GM12878 (cell line): ENCODE results near the gene SCARF1. TPM values are rescaled to one million over a fixed set of nuclear protein-coding genes. Genes with fewer than 3 reads are reported as not detected.

Experiments used
- ATAC-seq: fragments of 200-7000 bp; cut with Tn5 transposase; 3 replicates; pipeline ENCODE4 v1.9.1; 2020; ENCODE audit warnings: mild to moderate bottlenecking, moderate library complexity
- BruUV-seq: library from RNA; stranded (reverse); fragments of 400-500 nt; replicated peaks from 2 replicates; lab custom pipeline; 2021; lab: Mats Ljungman, UMichigan
- CTCF ChIA-PET: fragments of 300-600 bp; sonication (Branson Sonifier 250); formaldehyde crosslinking; extraction: SDS; loops from one replicate; lab custom pipeline; 2021; ENCODE audit warnings: inconsistent platforms; lab: Yijun Ruan, JAX
- POLR2A ChIA-PET: fragments of 350-600 bp; formaldehyde crosslinking; extraction: SDS; loops from one replicate; lab custom pipeline; 2021; ENCODE audit warnings: inconsistent platforms; lab: Charles Lee
- RAD21 ChIA-PET: fragments of 300-600 bp; sonication (Branson Sonifier 250); formaldehyde crosslinking; loops from one replicate; lab custom pipeline; 2023; ENCODE audit warnings: antibody characterized with exemption; ENCODE audit not compliant: unreplicated experiment; lab: Charles Lee
- SMC1A ChIA-PET: fragments of 300-600 bp; sonication (Branson Sonifier 250); formaldehyde crosslinking; loops from one replicate; lab custom pipeline; 2023; ENCODE audit not compliant: unreplicated experiment, uncharacterized antibody; lab: Charles Lee
- DNase-seq: peaks from one replicate; pipeline ENCODE4 v3.0.0-alpha.2; 2011; ENCODE audit warnings: low read depth, low spot score
- FAIRE-seq: peaks from 3 replicates; lab custom pipeline; 2011; peaks lifted over from hg19 to GRCh38; lab: Jason Lieb, UNC
- H2AFZ ChIP-seq: 2 replicates; pipeline ENCODE4 v1.6.0; 2011; ENCODE audit warnings: low read depth, low read length, control low read depth; ENCODE audit not compliant: control insufficient read depth
- H3K27ac ChIP-seq: 2 replicates; pipeline ENCODE4 v1.5.1; 2011; ENCODE audit warnings: control low read depth; ENCODE audit not compliant: control insufficient read depth, insufficient read depth
- H3K27me3 ChIP-seq, 2 experiments: replicated peaks in 1 of 2; 2 replicates each; pipeline versions ENCODE4 v1.6.0 to v1.6.1; 2011; ENCODE audit warnings: low read length in 1 of 2; ENCODE audit not compliant: control insufficient read depth in 2 of 2, insufficient read depth in 2 of 2
- H3K36me3 ChIP-seq, 2 experiments: 2 replicates each; pipeline ENCODE4 v1.5.1; 2011; ENCODE audit warnings: low read length in 1 of 2; ENCODE audit not compliant: control insufficient read depth in 2 of 2, insufficient read depth in 2 of 2
- H3K4me1 ChIP-seq: 2 replicates; pipeline ENCODE4 v1.6.1; 2011; ENCODE audit warnings: mild to moderate bottlenecking, low read length, moderate library complexity, mixed read lengths; ENCODE audit not compliant: control insufficient read depth, insufficient read depth
- H3K4me2 ChIP-seq: 2 replicates; pipeline ENCODE4 v1.6.0; 2011; ENCODE audit warnings: control low read depth; ENCODE audit not compliant: control insufficient read depth, insufficient read depth
- H3K4me3 ChIP-seq: fragments of 200-600 bp; sonication (generic); 2 replicates; pipeline ENCODE4 v1.5.1; 2016
- H3K79me2 ChIP-seq: 2 replicates; pipeline ENCODE4 v1.6.0; 2011; ENCODE audit warnings: low read length; ENCODE audit not compliant: control insufficient read depth, insufficient read depth
- H3K9ac ChIP-seq: 2 replicates; pipeline ENCODE4 v1.8.0; 2011; ENCODE audit warnings: low read length, control low read depth, mixed read lengths; ENCODE audit not compliant: control insufficient read depth, insufficient read depth
- H3K9me3 ChIP-seq: replicated peaks from 3 replicates; pipeline ENCODE4 v1.5.1; 2011; ENCODE audit warnings: mild to moderate bottlenecking, low read length; ENCODE audit not compliant: control insufficient read depth, insufficient read depth
- H4K20me1 ChIP-seq: 2 replicates; pipeline ENCODE4 v1.6.0; 2011; ENCODE audit not compliant: control insufficient read depth, insufficient read depth
- CBX3 ChIP-seq: fragments of 200-600 bp; sonication (generic); IDR thresholded peaks from 2 replicates; pipeline ENCODE4 v1.6.1; 2016; ENCODE audit warnings: low read depth, borderline replicate concordance
- FOS ChIP-seq: IDR thresholded peaks from 3 replicates; pipeline ENCODE4 v1.6.1; 2011; ENCODE audit warnings: borderline replicate concordance; ENCODE audit not compliant: insufficient read length; ENCODE audit errors: extremely low read depth
- GABPA ChIP-seq: IDR thresholded peaks from 2 replicates; pipeline ENCODE4 v1.6.1; 2014; ENCODE audit warnings: antibody characterized with exemption, low read depth, mild to moderate bottlenecking, inconsistent platforms
- HCFC1 ChIP-seq: fragments of 150-350 bp; IDR thresholded peaks from 2 replicates; pipeline ENCODE4 v1.6.1; 2014; ENCODE audit warnings: low read length
- IKZF1 ChIP-seq: fragments of 450-650 bp; conservative IDR thresholded peaks from 2 replicates; pipeline ENCODE4 v1.6.1; 2017; ENCODE audit warnings: antibody characterized with exemption, mild to moderate bottlenecking
- MTA2 ChIP-seq: fragments of 450-650 bp; IDR thresholded peaks from 2 replicates; pipeline ENCODE4 v1.6.1; 2016; ENCODE audit warnings: low read depth, mild to moderate bottlenecking, moderate library complexity
- MXI1 ChIP-seq: fragments of 150-350 bp; IDR thresholded peaks from 2 replicates; pipeline ENCODE4 v1.6.1; 2011; ENCODE audit warnings: low read depth, mild to moderate bottlenecking, inconsistent platforms, low read length, improper control_type of control experiment
- PAX5 ChIP-seq: IDR thresholded peaks from 2 replicates; pipeline ENCODE4 v1.6.1; 2011; ENCODE audit warnings: low read depth, low read length, borderline replicate concordance
- RFX5 ChIP-seq: IDR thresholded peaks from 2 replicates; pipeline ENCODE4 v1.6.1; 2011; ENCODE audit warnings: low read depth, low read length, improper control_type of control experiment
- STAT1 ChIP-seq: fragments of 450-650 bp; conservative IDR thresholded peaks from 2 replicates; pipeline ENCODE4 v1.6.1; 2014; ENCODE audit warnings: antibody characterized with exemption, mild to moderate bottlenecking
- YBX1 ChIP-seq: fragments of 450-650 bp; IDR thresholded peaks from 2 replicates; pipeline ENCODE4 v1.6.1; 2016; ENCODE audit warnings: antibody characterized with exemption
- ZNF24 ChIP-seq: fragments of 450-650 bp; IDR thresholded peaks from 2 replicates; pipeline ENCODE4 v1.6.1; 2017; ENCODE audit warnings: antibody characterized with exemption, mild to moderate bottlenecking
- WGBS: methylation state at CpG from one replicate; pipeline ENCODE4 v1.1.6; 2016; ENCODE audit warnings: low lambda C conversion rate; ENCODE audit not compliant: insufficient replicate concordance, insufficient coverage; ENCODE audit errors: missing lambda C conversion rate; 5-methylcytosine and 5-hydroxymethylcytosine counted together
- in situ Hi-C: fragments of 300-500 bp; cut with MboI; formaldehyde crosslinking; loops from 9 replicates; pipeline ENCODE4 v1.14.3; 2018; ENCODE audit warnings: mixed read lengths
- intact Hi-C: fragments of 100-400 bp; cut with micrococcal nuclease; formaldehyde crosslinking; loops from one replicate; pipeline ENCODE4 v1.14.2; 2022; ENCODE audit not compliant: unreplicated experiment
- polyA plus RNA-seq, 11 experiments: library from polyadenylated mRNA; depleted of rRNA in 4 of 11; unstranded in 6 of 11; stranded (reverse) in 5 of 11; fragments of >200 nt; fragmentation: Nextera tagmentation in 4 of 11; fragmentation: Illumina TruSeq in 1 of 11; extraction: Ambion mirVana in 4 of 11; extraction: Trizol in 1 of 11; gene quantifications; 1 replicate in 1 of 11; 2 replicates in 10 of 11; pipeline versions ENCODE4 v1.2.1 to v1.2.3, GENCODE V29; 2011 to 2016; ENCODE audit warnings: inconsistent platforms in 2 of 11, missing spikeins in 2 of 11, low read depth in 1 of 11
- total RNA-seq, 4 experiments: library from RNA; depleted of rRNA in 3 of 4; stranded (reverse); fragments of >200 nt in 3 of 4; fragmentation: Illumina TruSeq in 1 of 4; extraction: Trizol in 1 of 4; gene quantifications; 2 replicates each; pipeline versions ENCODE4 v1.2.1 to v1.2.3, GENCODE V29; 2013 to 2021
- TF ChIP-seq, protein P1 (sequence below): IDR thresholded peaks from 2 replicates; pipeline ENCODE4 v1.6.1; 2011; ENCODE audit warnings: borderline replicate concordance, low read depth, mild to moderate bottlenecking, moderate library complexity, mixed read lengths, low read length; ENCODE audit not compliant: insufficient read depth; ENCODE audit errors: extremely low read length
- TF ChIP-seq, protein P2 (sequence below): IDR thresholded peaks from 2 replicates; pipeline ENCODE4 v1.6.1; 2011; ENCODE audit warnings: low read depth, mild to moderate bottlenecking, low read length, moderate library complexity, borderline replicate concordance; ENCODE audit errors: extremely low read depth
- TF ChIP-seq, protein P3 (sequence below): fragments of 450-650 bp; formaldehyde crosslinking; IDR thresholded peaks from 2 replicates; pipeline ENCODE4 v1.4.0; 2020; ENCODE audit warnings: mild to moderate bottlenecking, moderate library complexity

The SCARF1 gene
- total and polyA plus RNA-seq, 10 of the 15 experiments (the other 5 are each of a cell fraction or from before 2014, with no cell fraction given), result 0.10 to 1.7 (median 0.43) TPM

DNA sequence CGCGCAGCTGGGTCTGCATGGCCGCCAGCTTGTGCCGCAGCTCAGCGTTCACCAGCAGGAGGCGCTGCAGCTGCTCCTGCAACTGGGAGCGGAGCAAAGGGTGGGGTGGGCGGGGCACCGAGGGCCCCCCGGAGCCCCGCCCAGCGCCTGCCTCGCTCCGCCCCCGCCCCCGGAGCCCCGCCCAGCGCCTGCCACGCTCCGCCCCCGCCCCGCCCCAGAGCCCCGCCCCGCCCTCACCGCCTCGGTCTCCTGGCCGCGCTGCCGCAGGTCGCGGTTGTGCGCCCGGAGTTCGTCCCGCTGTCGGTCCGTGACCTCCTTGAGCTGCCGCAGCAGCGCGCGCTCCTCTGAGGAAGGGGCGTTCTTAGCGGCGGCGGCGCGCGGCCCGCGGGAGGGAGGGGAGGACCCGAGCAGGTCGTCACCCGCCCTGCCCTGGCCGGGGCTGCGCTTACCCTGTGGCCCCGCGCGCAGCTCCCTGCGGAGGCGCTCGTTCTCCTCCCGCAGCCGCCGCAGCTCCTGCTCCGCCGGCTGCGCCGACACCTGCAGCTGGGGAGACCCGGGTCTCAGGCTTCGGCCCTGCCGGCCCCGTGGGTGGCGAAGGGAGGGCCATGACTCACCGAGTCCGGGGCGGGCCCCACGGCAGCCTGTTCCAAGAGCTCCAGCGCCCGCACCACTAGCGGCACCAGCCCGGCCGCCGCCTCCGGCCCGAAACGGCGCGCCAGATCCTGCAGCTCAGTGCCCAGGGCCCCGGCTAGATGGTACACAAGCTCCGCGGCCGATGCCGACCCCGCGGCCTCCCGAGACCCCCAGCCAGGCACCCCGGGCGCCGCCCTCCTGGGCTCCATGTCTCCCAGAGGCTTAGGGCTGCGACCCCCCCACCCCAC lies 3.7 kb upstream of the SCARF1 start:
- ChIA-PET RAD21 (interaction anchor here (0.6 to 2.7 kb wide), 14 partner anchors 17 to 132 kb away, joined by 3 to 28 read pairs (median 4); partner anchors contain the start of genes INPP5K and SLC43A2), CTCF (interaction anchor here (0.7 to 2.8 kb wide), 15 partner anchors 12 to 284 kb away, joined by 3 to 25 read pairs (median 4); no protein-coding TSS in a partner anchor), POLR2A (interaction anchor here (0.6 to 2.3 kb wide), 14 partner anchors 14 to 353 kb away, joined by 3 to 13 read pairs (median 3); partner anchors contain the start of gene PRPF8), SMC1A (interaction anchor here (0.6 to 2.5 kb wide), 5 partner anchors 14 to 166 kb away, joined by 3 to 15 read pairs (median 3); no protein-coding TSS in a partner anchor)
- Histone ChIP-seq H3K4me3 (peak overlapping the region; percentile 64; the same call in 1 of the 2 replicates), H2AFZ (peak overlapping the region; percentile 49), H3K27me3 (no peaks in the 10 kb centered on the region), H4K20me1 (no peaks in the 10 kb centered on the region), H3K9ac (peak overlapping the region; percentile 40), H3K9me3 (no peaks in the 10 kb centered on the region), H3K79me2 (peaks cover 5% of the 10 kb centered on the region), H3K4me1 (peaks cover 31% of the 10 kb centered on the region), H3K4me2 (peak overlapping the region; percentile 86), H3K27ac (peak overlapping the region; percentile 18), H3K36me3 (peaks cover 22 to 25% of the 10 kb centered on the region in 2 experiments)
- ATAC-seq (peak; percentile 70), FAIRE-seq (no peak), DNase-seq (peak; percentile 58)
- WGBS, result 2% methylated on average over 65 of the region's 100 CpGs
- no TSS peak for BruUV-seq
- intact Hi-C loops, result loop anchor here (10.0 kb wide), 1 partner anchor 374 kb away; the partner anchor contains the start of genes BHLHA9 and TRARG1
- in situ Hi-C loops, result no loop called here
- TF ChIP-seq GABPA, result no peak
- TF ChIP-seq, protein P1, sequence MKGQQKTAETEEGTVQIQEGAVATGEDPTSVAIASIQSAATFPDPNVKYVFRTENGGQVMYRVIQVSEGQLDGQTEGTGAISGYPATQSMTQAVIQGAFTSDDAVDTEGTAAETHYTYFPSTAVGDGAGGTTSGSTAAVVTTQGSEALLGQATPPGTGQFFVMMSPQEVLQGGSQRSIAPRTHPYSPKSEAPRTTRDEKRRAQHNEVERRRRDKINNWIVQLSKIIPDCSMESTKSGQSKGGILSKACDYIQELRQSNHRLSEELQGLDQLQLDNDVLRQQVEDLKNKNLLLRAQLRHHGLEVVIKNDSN, result no peak
- TF ChIP-seq, protein P2, sequence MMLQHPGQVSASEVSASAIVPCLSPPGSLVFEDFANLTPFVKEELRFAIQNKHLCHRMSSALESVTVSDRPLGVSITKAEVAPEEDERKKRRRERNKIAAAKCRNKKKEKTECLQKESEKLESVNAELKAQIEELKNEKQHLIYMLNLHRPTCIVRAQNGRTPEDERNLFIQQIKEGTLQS, result no peak
- no peak for TF ChIP-seq YBX1
- TF ChIP-seq RFX5, result 0 out of 2 replicates have a peak, but pooled peaks have one; percentile 41
- peak; percentile 35; the same call in 1 of the 2 replicates for TF ChIP-seq HCFC1
- 0 out of 2 replicates have a peak, but pooled peaks have one; percentile 33 for TF ChIP-seq MXI1
- no peak for TF ChIP-seq FOS
- TF ChIP-seq MTA2, result no peak
- peak; percentile 7; the same call in 1 of the 2 replicates for TF ChIP-seq IKZF1
- TF ChIP-seq CBX3, result no peak
- no peak for TF ChIP-seq ZNF24
- TF ChIP-seq STAT1, result 0 out of 2 replicates have a peak, but pooled peaks have one; percentile 40
- TF ChIP-seq PAX5, result no peak
- TF ChIP-seq, protein P3, sequence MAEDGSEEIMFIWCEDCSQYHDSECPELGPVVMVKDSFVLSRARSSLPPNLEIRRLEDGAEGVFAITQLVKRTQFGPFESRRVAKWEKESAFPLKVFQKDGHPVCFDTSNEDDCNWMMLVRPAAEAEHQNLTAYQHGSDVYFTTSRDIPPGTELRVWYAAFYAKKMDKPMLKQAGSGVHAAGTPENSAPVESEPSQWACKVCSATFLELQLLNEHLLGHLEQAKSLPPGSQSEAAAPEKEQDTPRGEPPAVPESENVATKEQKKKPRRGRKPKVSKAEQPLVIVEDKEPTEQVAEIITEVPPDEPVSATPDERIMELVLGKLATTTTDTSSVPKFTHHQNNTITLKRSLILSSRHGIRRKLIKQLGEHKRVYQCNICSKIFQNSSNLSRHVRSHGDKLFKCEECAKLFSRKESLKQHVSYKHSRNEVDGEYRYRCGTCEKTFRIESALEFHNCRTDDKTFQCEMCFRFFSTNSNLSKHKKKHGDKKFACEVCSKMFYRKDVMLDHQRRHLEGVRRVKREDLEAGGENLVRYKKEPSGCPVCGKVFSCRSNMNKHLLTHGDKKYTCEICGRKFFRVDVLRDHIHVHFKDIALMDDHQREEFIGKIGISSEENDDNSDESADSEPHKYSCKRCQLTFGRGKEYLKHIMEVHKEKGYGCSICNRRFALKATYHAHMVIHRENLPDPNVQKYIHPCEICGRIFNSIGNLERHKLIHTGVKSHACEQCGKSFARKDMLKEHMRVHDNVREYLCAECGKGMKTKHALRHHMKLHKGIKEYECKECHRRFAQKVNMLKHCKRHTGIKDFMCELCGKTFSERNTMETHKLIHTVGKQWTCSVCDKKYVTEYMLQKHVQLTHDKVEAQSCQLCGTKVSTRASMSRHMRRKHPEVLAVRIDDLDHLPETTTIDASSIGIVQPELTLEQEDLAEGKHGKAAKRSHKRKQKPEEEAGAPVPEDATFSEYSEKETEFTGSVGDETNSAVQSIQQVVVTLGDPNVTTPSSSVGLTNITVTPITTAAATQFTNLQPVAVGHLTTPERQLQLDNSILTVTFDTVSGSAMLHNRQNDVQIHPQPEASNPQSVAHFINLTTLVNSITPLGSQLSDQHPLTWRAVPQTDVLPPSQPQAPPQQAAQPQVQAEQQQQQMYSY (CRISPR knock-in tag), result no peak
